ENCODE measurements around the gene VOPP1. TPM values are rescaled to one million over a fixed set of nuclear protein-coding genes. Genes with fewer than 3 reads are reported as not detected.

The VOPP1 gene
- total RNA-seq, 1 experiment from 2014 or later = 60.2 TPM

GRCh38 chr7:55457801-55458200, 114.5 kb downstream of the VOPP1 start:
- H3K9ac ChIP-seq (ENCODE audit: low read length) = no peak overlapping the region
- H3K79me2 ChIP-seq (ENCODE audit: low read length) = no peaks in the 10 kb centered on the region
- BruUV-seq (replicated peaks) = no TSS peak
- no peaks in the 10 kb centered on the region for H3K36me3 ChIP-seq (ENCODE audit: low read depth, low read length)
- peaks cover 13% of the 10 kb centered on the region; the same call in 1 of the 2 replicates for H3K4me1 ChIP-seq (ENCODE audit: insufficient read depth, low read length)
- CTCF ChIA-PET = interaction anchor here (0.9 kb wide), 1 partner anchor 25 kb away, joined by 3 read pairs; no protein-coding TSS in a partner anchor
- H2AFZ ChIP-seq (ENCODE audit: low read length) = no peak overlapping the region
- POLR2A ChIA-PET (ENCODE audit: unreplicated experiment) = no interaction called here
- no peaks in the 10 kb centered on the region for H3F3A ChIP-seq (ENCODE audit: low read length, unreplicated experiment)
- DNase-seq (no peak), ATAC-seq (no peak)
- H3K27me3 ChIP-seq (ENCODE audit: low read length) = no peaks in the 10 kb centered on the region
- H4K20me1 ChIP-seq (ENCODE audit: low read length) = no peaks in the 10 kb centered on the region
- no peak overlapping the region for H3K4me2 ChIP-seq (ENCODE audit: low read length)
- H3K27ac ChIP-seq (ENCODE audit: low read length) = no peak overlapping the region
- no peaks in the 10 kb centered on the region for H3K9me2 ChIP-seq (replicated peaks; ENCODE audit: low read length)
- no peak overlapping the region for H3K4me3 ChIP-seq (ENCODE audit: low read length)
- intact Hi-C loops (cut with micrococcal nuclease) = loop anchor here (5.0 kb wide), 1 partner anchor 94 kb away; no protein-coding TSS in a partner anchor
- TF ChIP-seq EZH2 (IDR thresholded peaks at IDR 0.05; ENCODE audit: low read length, unreplicated experiment) (no peak), EZH2phosphoT487 (IDR thresholded peaks at IDR 0.05; ENCODE audit: borderline replicate concordance, low read length) (no peak), CTCF (conservative IDR thresholded peaks at IDR 0.05; ENCODE audit: low read depth, low read length) (no peak)
- H3K9me3 ChIP-seq (ENCODE audit: low read length) = no peaks in the 10 kb centered on the region

- H3K4me3 ChIP-seq (ENCODE audit: low read length) = no peak overlapping the region
- no peaks in the 10 kb centered on the region for H3K27me3 ChIP-seq (ENCODE audit: low read length)
- no peak overlapping the region for H3K9ac ChIP-seq (ENCODE audit: low read length)
- no peak overlapping the region for H3K4me2 ChIP-seq (ENCODE audit: low read length)
- CTCF ChIA-PET = interaction anchor here (0.7 kb wide), 1 partner anchor 14 kb away, joined by 3 read pairs; no protein-coding TSS in a partner anchor
- no peaks in the 10 kb centered on the region for H3K36me3 ChIP-seq (ENCODE audit: low read depth, low read length)
- no TSS peak for BruUV-seq (replicated peaks)
- no peak for TF ChIP-seq EZH2 (IDR thresholded peaks at IDR 0.05; ENCODE audit: low read length, unreplicated experiment)
- no peak for TF ChIP-seq CTCF (conservative IDR thresholded peaks at IDR 0.05; ENCODE audit: low read depth, low read length)
- no peak for TF ChIP-seq EZH2phosphoT487 (IDR thresholded peaks at IDR 0.05; ENCODE audit: borderline replicate concordance, low read length)
- DNase-seq (no peak), ATAC-seq (no peak)
- H3K79me2 ChIP-seq (ENCODE audit: low read length) = no peaks in the 10 kb centered on the region
- H2AFZ ChIP-seq (ENCODE audit: low read length) = no peak overlapping the region
- POLR2A ChIA-PET (ENCODE audit: unreplicated experiment) = no interaction called here
- peaks cover 3% of the 10 kb centered on the region; the same call in 1 of the 2 replicates for H3K4me1 ChIP-seq (ENCODE audit: insufficient read depth, low read length)
- no peaks in the 10 kb centered on the region for H4K20me1 ChIP-seq (ENCODE audit: low read length)
- intact Hi-C loops (cut with micrococcal nuclease) = no loop called here
- H3F3A ChIP-seq (ENCODE audit: low read length, unreplicated experiment) = no peaks in the 10 kb centered on the region
- H3K9me2 ChIP-seq (replicated peaks; ENCODE audit: low read length) = no peaks in the 10 kb centered on the region
- no peaks in the 10 kb centered on the region for H3K9me3 ChIP-seq (ENCODE audit: low read length)
- H3K27ac ChIP-seq (ENCODE audit: low read length) = no peak overlapping the region
Observed at GRCh38 chr7:55452971-55453370, 119.3 kb downstream of the VOPP1 start.

- Histone ChIP-seq H3K36me3 (ENCODE audit: low read depth, low read length) (no peaks in the 10 kb centered on the region), H3F3A (ENCODE audit: low read length, unreplicated experiment) (no peaks in the 10 kb centered on the region), H2AFZ (ENCODE audit: low read length) (no peak overlapping the region), H3K9me3 (ENCODE audit: low read length) (no peaks in the 10 kb centered on the region), H3K27me3 (ENCODE audit: low read length) (no peaks in the 10 kb centered on the region), H3K4me1 (ENCODE audit: insufficient read depth, low read length) (no peaks in the 10 kb centered on the region), H3K79me2 (ENCODE audit: low read length) (no peaks in the 10 kb centered on the region), H4K20me1 (ENCODE audit: low read length) (no peaks in the 10 kb centered on the region), H3K27ac (ENCODE audit: low read length) (no peak overlapping the region), H3K4me2 (ENCODE audit: low read length) (no peak overlapping the region), H3K9ac (ENCODE audit: low read length) (no peak overlapping the region), H3K9me2 (replicated peaks; ENCODE audit: low read length) (no peaks in the 10 kb centered on the region), H3K4me3 (ENCODE audit: low read length) (no peak overlapping the region)
- BruUV-seq (replicated peaks) = no TSS peak
- CTCF ChIA-PET = no interaction called here
- TF ChIP-seq EZH2 (IDR thresholded peaks at IDR 0.05; ENCODE audit: low read length, unreplicated experiment) (no peak), EZH2phosphoT487 (IDR thresholded peaks at IDR 0.05; ENCODE audit: borderline replicate concordance, low read length) (no peak), CTCF (conservative IDR thresholded peaks at IDR 0.05; ENCODE audit: low read depth, low read length) (no peak)
- intact Hi-C loops (cut with micrococcal nuclease) = no loop called here
- ATAC-seq (no peak), DNase-seq (no peak)
- POLR2A ChIA-PET (ENCODE audit: unreplicated experiment) = no interaction called here
Observed at GRCh38 chr7:55449992-55450535, 122.2 kb downstream of the VOPP1 start.
